ENCODE data around the gene ICAM5. TPM values are rescaled to one million over a fixed set of nuclear protein-coding genes. Genes with fewer than 3 reads are reported as not detected.

Gene ICAM5
- total RNA-seq, 2 donors from 2014 or later = 0.18 to 0.37 TPM

GRCh38 chr19:10338940-10339339 is 49.2 kb downstream of the ICAM5 start:
- Mint-ChIP-seq H3K9me3 (no peaks in the 10 kb centered on the region), H3K4me1 (peaks cover 5% of the 10 kb centered on the region), H3K27ac (no peak overlapping the region), H3K27me3 (ENCODE audit: insufficient read depth) (no peaks in the 10 kb centered on the region), H3K4me3 (no peak overlapping the region), H3K36me3 (ENCODE audit: low read depth) (no peaks in the 10 kb centered on the region)
- Histone ChIP-seq H3K36me3 (ENCODE audit: control insufficient read depth, insufficient read depth, low read length) (no peaks in the 10 kb centered on the region), H3K27ac (ENCODE audit: low read depth, low read length) (no peak overlapping the region), H3K9ac (ENCODE audit: extremely low read depth, low read length, poor library complexity, severe bottlenecking) (no peak overlapping the region), H3K4me3 (ENCODE audit: low read length) (no peak overlapping the region), H3K4me1 (ENCODE audit: control insufficient read depth, insufficient read depth, low read length) (no peaks in the 10 kb centered on the region), H3K27me3 (ENCODE audit: control insufficient read depth, insufficient read depth, low read length, poor library complexity, severe bottlenecking) (no peaks in the 10 kb centered on the region), H3K9me3 (ENCODE audit: control insufficient read depth, low read length) (no peaks in the 10 kb centered on the region)
- WGBS, 2 experiments (ENCODE audit: insufficient coverage in 1 of 2, insufficient read length in 1 of 2) = 84 to 86% methylated on average over 5 to 6 of the region's 6 CpGs
- no peak for DNase-seq
- TF ChIP-seq CTCF (conservative IDR thresholded peaks at IDR 0.05) = no peak

- H3K9ac ChIP-seq (ENCODE audit: extremely low read depth, low read length, poor library complexity, severe bottlenecking) = no peak within 1 kb of the TSS
- Mint-ChIP-seq H3K4me1 (peaks cover 5% of the 10 kb centered on the region), H3K9me3 (no peaks in the 10 kb centered on the region), H3K4me3 (no peak within 1 kb of the TSS), H3K36me3 (ENCODE audit: low read depth) (no peaks in the 10 kb centered on the region), H3K27me3 (ENCODE audit: insufficient read depth) (no peaks in the 10 kb centered on the region), H3K27ac (no peak within 1 kb of the TSS)
- H3K27ac ChIP-seq (ENCODE audit: low read depth, low read length) = no peak within 1 kb of the TSS
- no peaks in the 10 kb centered on the region for H3K9me3 ChIP-seq (ENCODE audit: control insufficient read depth, low read length)
- no peaks in the 10 kb centered on the region for H3K27me3 ChIP-seq (ENCODE audit: control insufficient read depth, insufficient read depth, low read length, poor library complexity, severe bottlenecking)
- WGBS, 2 experiments (ENCODE audit: insufficient coverage in 1 of 2, insufficient read length in 1 of 2) = 67 to 74% methylated on average over 9 to 14 of the region's 14 CpGs
- H3K4me1 ChIP-seq (ENCODE audit: control insufficient read depth, insufficient read depth, low read length) = no peaks in the 10 kb centered on the region
- H3K36me3 ChIP-seq (ENCODE audit: control insufficient read depth, insufficient read depth, low read length) = no peaks in the 10 kb centered on the region
- TF ChIP-seq CTCF (conservative IDR thresholded peaks at IDR 0.05) = no peak
- peak; percentile 66 for DNase-seq
- H3K4me3 ChIP-seq (ENCODE audit: low read length) = no peak within 1 kb of the TSS
Observed at GRCh38 chr19:10339380-10339960, 49.7 kb downstream of the ICAM5 start, which contains the start of gene ICAM3. ICAM3 (minus strand) TSS chr19:10339624; CDS start chr19:10339614, 10 bp downstream.

- 89 to 98% methylated on average over 4 to 5 of the region's 5 CpGs for WGBS, 2 experiments (ENCODE audit: insufficient coverage in 1 of 2, insufficient read length in 1 of 2)
- Histone ChIP-seq H3K4me1 (ENCODE audit: control insufficient read depth, insufficient read depth, low read length) (no peaks in the 10 kb centered on the region), H3K9me3 (ENCODE audit: control insufficient read depth, low read length) (no peaks in the 10 kb centered on the region), H3K27ac (ENCODE audit: low read depth, low read length) (no peak overlapping the region), H3K27me3 (ENCODE audit: control insufficient read depth, insufficient read depth, low read length, poor library complexity, severe bottlenecking) (no peaks in the 10 kb centered on the region), H3K9ac (ENCODE audit: extremely low read depth, low read length, poor library complexity, severe bottlenecking) (no peak overlapping the region), H3K36me3 (ENCODE audit: control insufficient read depth, insufficient read depth, low read length) (no peaks in the 10 kb centered on the region), H3K4me3 (ENCODE audit: low read length) (no peak overlapping the region)
- no peak for TF ChIP-seq CTCF (conservative IDR thresholded peaks at IDR 0.05)
- Mint-ChIP-seq H3K27me3 (ENCODE audit: insufficient read depth) (no peaks in the 10 kb centered on the region), H3K36me3 (ENCODE audit: low read depth) (no peaks in the 10 kb centered on the region), H3K9me3 (no peaks in the 10 kb centered on the region), H3K27ac (no peak overlapping the region), H3K4me3 (no peak overlapping the region), H3K4me1 (peaks cover 4% of the 10 kb centered on the region)
- DNase-seq = no peak
Observed at GRCh38 chr19:10339977-10340376, 50.2 kb downstream of the ICAM5 start.
